ENCODE results near the gene HEATR5A.

- TF ChIP-seq, protein P1, sequence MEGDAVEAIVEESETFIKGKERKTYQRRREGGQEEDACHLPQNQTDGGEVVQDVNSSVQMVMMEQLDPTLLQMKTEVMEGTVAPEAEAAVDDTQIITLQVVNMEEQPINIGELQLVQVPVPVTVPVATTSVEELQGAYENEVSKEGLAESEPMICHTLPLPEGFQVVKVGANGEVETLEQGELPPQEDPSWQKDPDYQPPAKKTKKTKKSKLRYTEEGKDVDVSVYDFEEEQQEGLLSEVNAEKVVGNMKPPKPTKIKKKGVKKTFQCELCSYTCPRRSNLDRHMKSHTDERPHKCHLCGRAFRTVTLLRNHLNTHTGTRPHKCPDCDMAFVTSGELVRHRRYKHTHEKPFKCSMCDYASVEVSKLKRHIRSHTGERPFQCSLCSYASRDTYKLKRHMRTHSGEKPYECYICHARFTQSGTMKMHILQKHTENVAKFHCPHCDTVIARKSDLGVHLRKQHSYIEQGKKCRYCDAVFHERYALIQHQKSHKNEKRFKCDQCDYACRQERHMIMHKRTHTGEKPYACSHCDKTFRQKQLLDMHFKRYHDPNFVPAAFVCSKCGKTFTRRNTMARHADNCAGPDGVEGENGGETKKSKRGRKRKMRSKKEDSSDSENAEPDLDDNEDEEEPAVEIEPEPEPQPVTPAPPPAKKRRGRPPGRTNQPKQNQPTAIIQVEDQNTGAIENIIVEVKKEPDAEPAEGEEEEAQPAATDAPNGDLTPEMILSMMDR (conservative IDR thresholded peaks at IDR 0.05; ENCODE audit: low read depth in 2 of 2): no peak
- TF ChIP-seq JUNB (IDR thresholded peaks at IDR 0.05; ENCODE audit: unreplicated experiment): no peak
- no peak for TF ChIP-seq POLR2AphosphoS5 (IDR thresholded peaks at IDR 0.05; ENCODE audit: low read depth)
- TF ChIP-seq REST (IDR thresholded peaks at IDR 0.05; ENCODE audit: unreplicated experiment): no peak
These were observed 100.6 kb downstream of the HEATR5A start for GRCh38 chr14:31319701-31320100.

Measured in GM23338 (cell line).